Measurements from ENCODE around the gene UGCG.
A peak's percentile ranks its signal among the peaks of the same experiment; 100 is the strongest.
"Not testable (repeated sequence)": the region's sequence is repeated elsewhere in the genome, so short reads cannot be mapped to it uniquely, and the experiment has no call there.

UGCG gene

GRCh38 chr9:111890867-111891266, 5.7 kb upstream of the UGCG start:
- not testable (repeated sequence) for DNase-seq (ENCODE audit: low spot score)

GRCh38 chr9:111891910-111892499, 4.6 kb upstream of the UGCG start:
- DNase-seq (ENCODE audit: low spot score): peak; percentile 59

- DNase-seq (ENCODE audit: low spot score): peak; percentile 49
Observed at GRCh38 chr9:111896942-111897600, 457 bp downstream of the UGCG start.

GRCh38 chr9:111897601-111898137, 1.1 kb downstream of the UGCG start:
- peak; percentile 6 for DNase-seq (ENCODE audit: low spot score)

- DNase-seq (ENCODE audit: low spot score): no peak
Observed at GRCh38 chr9:111898331-111899096, 1.9 kb downstream of the UGCG start.

GRCh38 chr9:111900151-111900857, 3.7 kb downstream of the UGCG start:
- no peak for DNase-seq (ENCODE audit: low spot score)

- no peak for DNase-seq (ENCODE audit: low spot score)
Observed at GRCh38 chr9:111900858-111901612, 4.4 kb downstream of the UGCG start.

GRCh38 chr9:111902391-111903139, 6.0 kb downstream of the UGCG start:
- DNase-seq (ENCODE audit: low spot score): no peak

GRCh38 chr9:111903535-111903934, 6.9 kb downstream of the UGCG start:
- DNase-seq (ENCODE audit: low spot score): not testable (repeated sequence)

- DNase-seq (ENCODE audit: low spot score): no peak
Observed at GRCh38 chr9:111904026-111904425, 7.4 kb downstream of the UGCG start.

GRCh38 chr9:111904891-111905291, 8.3 kb downstream of the UGCG start:
- no peak for DNase-seq (ENCODE audit: low spot score)

- DNase-seq (ENCODE audit: low spot score): no peak
Observed at GRCh38 chr9:111907147-111907546, 10.5 kb downstream of the UGCG start.

GRCh38 chr9:111909444-111909843, 12.8 kb downstream of the UGCG start:
- DNase-seq (ENCODE audit: low spot score): no peak

- no peak for DNase-seq (ENCODE audit: low spot score)
Observed at GRCh38 chr9:111910428-111910827, 13.8 kb downstream of the UGCG start.

- DNase-seq (ENCODE audit: low spot score): no peak
Observed at GRCh38 chr9:111913159-111913558, 16.5 kb downstream of the UGCG start.

GRCh38 chr9:111914749-111915424, 18.3 kb downstream of the UGCG start:
- peak; percentile 17 for DNase-seq (ENCODE audit: low spot score)

GRCh38 chr9:111915425-111915758, 18.8 kb downstream of the UGCG start:
- no peak for DNase-seq (ENCODE audit: low spot score)

GRCh38 chr9:111916234-111916645, 19.6 kb downstream of the UGCG start:
- DNase-seq (ENCODE audit: low spot score): no peak

- DNase-seq (ENCODE audit: low spot score): no peak
Observed at GRCh38 chr9:111917201-111917600, 20.6 kb downstream of the UGCG start.

GRCh38 chr9:111917980-111918379, 21.4 kb downstream of the UGCG start:
- no peak for DNase-seq (ENCODE audit: low spot score)
